SK-N-SH (cell line): ENCODE data around the gene PAX2. TPM values are rescaled to one million over a fixed set of nuclear protein-coding genes. Genes with fewer than 3 reads are reported as not detected.

ENCODE experiments used
- CTCF ChIA-PET: fragments of 300-600, 350-600 bp; formaldehyde crosslinking; extraction: SDS; loops from one replicate; lab custom pipeline; 2021; lab: Yijun Ruan, JAX
- POLR2A ChIA-PET: fragments of 350-600 bp; sonication (Branson Sonifier 250); formaldehyde crosslinking; extraction: SDS; loops from one replicate; lab custom pipeline; 2020; ENCODE audit warnings: antibody characterized with exemption, inconsistent platforms; lab: Yijun Ruan, JAX
- DNase-seq: peaks from one replicate; pipeline ENCODE4 v3.0.0; 2012
- H2AFZ ChIP-seq: fragments of 200-600 bp; sonication (generic); 2 replicates; pipeline ENCODE4 v1.8.1; 2016; ENCODE audit warnings: antibody characterized with exemption, mild to moderate bottlenecking, low read depth
- H3F3A ChIP-seq: fragments of 200-600 bp; sonication (generic); replicated peaks from 2 replicates; pipeline ENCODE3; 2016; ENCODE audit warnings: antibody characterized with exemption, mild to moderate bottlenecking; ENCODE audit not compliant: insufficient read depth
- H3K27ac ChIP-seq, 2 experiments: fragments of 200-500 bp in 1 of 2; fragments of 200-600 bp in 1 of 2; sonication (Bioruptor generic) in 1 of 2; sonication (generic), shearing (Covaris generic) in 1 of 2; 2 replicates each; pipeline versions ENCODE4 v1.5.1 to v1.6.1; 2014 to 2016; ENCODE audit warnings: low read depth in 2 of 2, inconsistent platforms in 1 of 2, low read length in 1 of 2, mild to moderate bottlenecking in 1 of 2, mixed read lengths in 1 of 2
- H3K27me3 ChIP-seq: fragments of 200-600 bp; sonication (generic), shearing (Covaris generic); 2 replicates; pipeline ENCODE4 v1.6.1; 2016; ENCODE audit warnings: mixed run types; ENCODE audit not compliant: insufficient read depth
- H3K36me3 ChIP-seq, 2 experiments: fragments of 200-500 bp in 1 of 2; fragments of 200-600 bp in 1 of 2; sonication (Bioruptor generic) in 1 of 2; sonication (generic) in 1 of 2; replicated peaks in 1 of 2; 2 replicates each; pipeline versions ENCODE3 to v1.5.1; 2014 to 2016; ENCODE audit warnings: low read length in 1 of 2, mild to moderate bottlenecking in 1 of 2; ENCODE audit not compliant: insufficient read depth in 2 of 2, control insufficient read depth in 1 of 2
- H3K4me1 ChIP-seq, 2 experiments: fragments of 200-500 bp in 1 of 2; fragments of 200-600 bp in 1 of 2; sonication (Bioruptor generic) in 1 of 2; sonication (generic), shearing (Covaris generic) in 1 of 2; 2 replicates each; pipeline versions ENCODE4 v1.5.1 to v1.6.1; 2014 to 2016; ENCODE audit warnings: low read depth in 1 of 2, low read length in 1 of 2, mixed run types in 1 of 2; ENCODE audit not compliant: insufficient read depth in 2 of 2, control insufficient read depth in 1 of 2
- H3K4me2 ChIP-seq: fragments of 200-600 bp; sonication (generic), shearing (Covaris generic); 2 replicates; pipeline ENCODE4 v1.6.1; 2017; ENCODE audit warnings: mixed run types
- H3K4me3 ChIP-seq, 2 experiments: fragments of 200-500 bp in 1 of 2; fragments of 200-600 bp in 1 of 2; sonication (Bioruptor generic) in 1 of 2; sonication (generic), shearing (Covaris generic) in 1 of 2; 2 replicates each; pipeline versions ENCODE4 v1.5.1 to v1.8.1; 2014 to 2016; ENCODE audit warnings: low read depth in 2 of 2, inconsistent platforms in 1 of 2, low read length in 1 of 2, mild to moderate bottlenecking in 1 of 2, mixed read lengths in 1 of 2, moderate library complexity in 1 of 2
- H3K79me2 ChIP-seq: fragments of 200-600 bp; sonication (generic); 2 replicates; pipeline ENCODE4 v1.8.1; 2017; ENCODE audit warnings: mild to moderate bottlenecking; ENCODE audit not compliant: insufficient read depth
- H3K9ac ChIP-seq: fragments of 200-600 bp; sonication (generic); 2 replicates; pipeline ENCODE4 v1.6.1; 2017; ENCODE audit warnings: mixed run types
- H3K9me2 ChIP-seq: fragments of 200-600 bp; sonication (generic); 2 replicates; pipeline ENCODE4 v1.6.1; 2017; ENCODE audit warnings: mixed run types
- H3K9me3 ChIP-seq: fragments of 200-600 bp; sonication (generic); 2 replicates; pipeline ENCODE4 v1.6.1; 2017; ENCODE audit warnings: mixed run types, mild to moderate bottlenecking, moderate library complexity
- H4K20me1 ChIP-seq: fragments of 200-600 bp; sonication (generic); 2 replicates; pipeline ENCODE4 v1.6.1; 2017; ENCODE audit warnings: mild to moderate bottlenecking, mixed run types; ENCODE audit not compliant: insufficient read depth
- FOSL2 ChIP-seq: IDR thresholded peaks from 2 replicates; pipeline ENCODE4 v1.4.0; 2012; ENCODE audit warnings: low read depth, mild to moderate bottlenecking, moderate library complexity, borderline replicate concordance
- FOXM1 ChIP-seq: IDR thresholded peaks from 2 replicates; pipeline ENCODE4 v1.4.0; 2012; ENCODE audit warnings: low read depth, mild to moderate bottlenecking
- JUND ChIP-seq: IDR thresholded peaks from 2 replicates; pipeline ENCODE4 v1.4.0; 2012
- MEF2A ChIP-seq: IDR thresholded peaks from 2 replicates; pipeline ENCODE4 v1.4.0; 2012; ENCODE audit warnings: low read depth, borderline replicate concordance
- POLR2AphosphoS5 ChIP-seq: IDR thresholded peaks from 2 replicates; pipeline ENCODE4 v1.6.1; 2012; ENCODE audit warnings: low read depth, low read length
- TAF1 ChIP-seq: IDR thresholded peaks from 2 replicates; pipeline ENCODE4 v1.6.1; 2012; ENCODE audit warnings: low read depth, mild to moderate bottlenecking, low read length, moderate library complexity, borderline replicate concordance
- WGBS: methylation state at CpG from one replicate; pipeline ENCODE4 v1.1.6; 2017; ENCODE audit warnings: low lambda C conversion rate; 5-methylcytosine and 5-hydroxymethylcytosine counted together
- polyA plus RNA-seq, 3 experiments: library from polyadenylated mRNA; depleted of rRNA; stranded (reverse); fragments of >200 nt; gene quantifications; 2 replicates each; pipeline ENCODE4 v1.2.3, GENCODE V29; 2012
- TF ChIP-seq, protein P1 (sequence below): IDR thresholded peaks from 2 replicates; pipeline ENCODE4 v1.4.0; 2012; ENCODE audit warnings: low read depth, borderline replicate concordance
- TF ChIP-seq, protein P2 (sequence below): fragments of 150-350 bp; IDR thresholded peaks from 2 replicates; pipeline ENCODE4 v1.6.1; 2016; ENCODE audit warnings: mild to moderate bottlenecking, low read depth, low read length
- TF ChIP-seq, protein P3 (sequence below): IDR thresholded peaks from 2 replicates; pipeline ENCODE4; 2012
- TF ChIP-seq, protein P4 (sequence below): IDR thresholded peaks from 2 replicates; pipeline ENCODE4 v1.6.1; 2012; ENCODE audit warnings: mild to moderate bottlenecking, low read depth, low read length, moderate library complexity

Gene PAX2
- polyA plus RNA-seq, 1 of the 3 experiments (the other 2 are of a cell fraction), result not detected

DNA sequence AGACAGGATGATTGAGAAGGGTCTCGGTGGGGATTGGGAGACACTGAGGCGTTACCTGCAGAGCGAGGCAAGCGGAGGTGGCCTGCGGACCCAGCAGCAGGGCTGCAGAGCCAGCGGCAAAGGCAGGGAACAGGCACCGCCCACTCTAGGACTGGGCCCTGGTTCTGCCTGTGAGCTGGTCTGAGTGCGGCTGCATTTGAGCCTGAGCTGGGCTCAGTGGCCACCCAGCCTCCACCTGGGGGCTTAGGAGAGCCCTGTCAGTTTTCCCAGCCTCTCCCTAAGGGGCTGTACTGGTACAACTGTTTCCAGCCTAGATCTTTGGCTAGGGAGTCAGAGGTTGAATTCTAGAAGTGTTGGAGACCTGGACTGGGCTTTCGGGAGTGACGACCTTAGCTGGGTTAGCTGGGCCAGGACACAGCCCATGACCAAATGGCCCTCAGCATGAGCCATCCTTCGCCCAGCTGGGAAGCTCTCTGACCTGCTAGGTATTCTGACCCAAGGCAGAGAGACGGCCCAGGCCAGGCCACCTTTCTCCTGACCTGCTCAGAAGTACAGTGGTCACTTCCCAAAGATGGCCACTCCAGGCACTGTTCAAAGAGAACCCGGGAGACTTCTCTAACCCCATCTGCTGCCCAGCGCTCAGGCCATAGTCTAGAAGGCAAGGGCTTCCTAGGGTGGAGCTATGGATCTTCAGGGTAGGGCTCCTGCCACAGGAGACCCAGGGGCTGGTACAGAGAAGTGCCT is 64.9 kb downstream of the PAX2 start:
- Histone ChIP-seq H3K79me2 (no peaks in the 10 kb centered on the region), H3K4me2 (no peak overlapping the region), H4K20me1 (no peaks in the 10 kb centered on the region), H3K9me2 (no peaks in the 10 kb centered on the region), H3F3A (no peaks in the 10 kb centered on the region), H3K27ac (no peak overlapping the region), H3K27me3 (peaks cover 37% of the 10 kb centered on the region), H2AFZ (no peak overlapping the region), H3K4me3 (no peak overlapping the region), H3K9ac (no peak overlapping the region), H3K9me3 (no peaks in the 10 kb centered on the region), H3K4me1 (peaks cover 0 to 38% of the 10 kb centered on the region in 2 experiments; a peak in 2 of 4 replicates), H3K36me3 (no peaks in the 10 kb centered on the region)
- DNase-seq, result no peak
- TF ChIP-seq, protein P1, sequence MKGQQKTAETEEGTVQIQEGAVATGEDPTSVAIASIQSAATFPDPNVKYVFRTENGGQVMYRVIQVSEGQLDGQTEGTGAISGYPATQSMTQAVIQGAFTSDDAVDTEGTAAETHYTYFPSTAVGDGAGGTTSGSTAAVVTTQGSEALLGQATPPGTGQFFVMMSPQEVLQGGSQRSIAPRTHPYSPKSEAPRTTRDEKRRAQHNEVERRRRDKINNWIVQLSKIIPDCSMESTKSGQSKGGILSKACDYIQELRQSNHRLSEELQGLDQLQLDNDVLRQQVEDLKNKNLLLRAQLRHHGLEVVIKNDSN, result no peak
- no peak for TF ChIP-seq TAF1
- no peak for TF ChIP-seq FOSL2
- no peak for TF ChIP-seq FOXM1
- ChIA-PET POLR2A (no interaction called here), CTCF (interaction anchor here (1.1 to 8.9 kb wide), 6 partner anchors 13 to 248 kb away, joined by 3 to 79 read pairs (median 6); partner anchors contain the start of gene PAX2)
- WGBS, result 55% methylated on average over 6 of the region's 14 CpGs

DNA sequence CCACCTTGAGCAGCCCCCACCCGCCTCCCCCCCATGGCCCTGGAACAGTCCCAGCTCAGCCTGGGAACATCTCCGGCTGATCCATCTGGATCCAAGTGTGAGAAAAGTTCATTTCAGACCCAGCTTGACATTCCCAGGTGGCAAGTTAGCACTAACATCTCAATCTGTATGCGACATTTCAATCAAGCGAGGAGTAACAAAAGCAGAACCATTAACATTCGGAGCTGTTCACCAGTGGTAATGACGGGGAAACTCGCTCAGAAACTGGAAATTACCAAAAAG is 65.4 kb downstream of the PAX2 start:
- Histone ChIP-seq H3K4me1 (peaks cover 0 to 36% of the 10 kb centered on the region in 2 experiments; a peak in 2 of 4 replicates), H3K79me2 (no peaks in the 10 kb centered on the region), H3K27ac (no peak overlapping the region), H3K4me3 (no peak overlapping the region), H3K36me3 (no peaks in the 10 kb centered on the region), H3F3A (no peaks in the 10 kb centered on the region), H2AFZ (no peak overlapping the region), H3K4me2 (no peak overlapping the region), H3K9ac (no peak overlapping the region), H3K9me2 (no peaks in the 10 kb centered on the region), H3K27me3 (peaks cover 40% of the 10 kb centered on the region), H3K9me3 (no peaks in the 10 kb centered on the region), H4K20me1 (no peaks in the 10 kb centered on the region)
- ChIA-PET POLR2A (no interaction called here), CTCF (interaction anchor here (1.1 to 8.9 kb wide), 6 partner anchors 13 to 248 kb away, joined by 3 to 79 read pairs (median 6); partner anchors contain the start of gene PAX2)
- 45% methylated on average over 6 of the region's 7 CpGs for WGBS
- TF ChIP-seq, protein P2, sequence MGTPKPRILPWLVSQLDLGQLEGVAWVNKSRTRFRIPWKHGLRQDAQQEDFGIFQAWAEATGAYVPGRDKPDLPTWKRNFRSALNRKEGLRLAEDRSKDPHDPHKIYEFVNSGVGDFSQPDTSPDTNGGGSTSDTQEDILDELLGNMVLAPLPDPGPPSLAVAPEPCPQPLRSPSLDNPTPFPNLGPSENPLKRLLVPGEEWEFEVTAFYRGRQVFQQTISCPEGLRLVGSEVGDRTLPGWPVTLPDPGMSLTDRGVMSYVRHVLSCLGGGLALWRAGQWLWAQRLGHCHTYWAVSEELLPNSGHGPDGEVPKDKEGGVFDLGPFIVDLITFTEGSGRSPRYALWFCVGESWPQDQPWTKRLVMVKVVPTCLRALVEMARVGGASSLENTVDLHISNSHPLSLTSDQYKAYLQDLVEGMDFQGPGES, result no peak
- TF ChIP-seq POLR2AphosphoS5 (no peak), MEF2A (no peak), JUND (no peak), FOXM1 (no peak)
- TF ChIP-seq, protein P3, sequence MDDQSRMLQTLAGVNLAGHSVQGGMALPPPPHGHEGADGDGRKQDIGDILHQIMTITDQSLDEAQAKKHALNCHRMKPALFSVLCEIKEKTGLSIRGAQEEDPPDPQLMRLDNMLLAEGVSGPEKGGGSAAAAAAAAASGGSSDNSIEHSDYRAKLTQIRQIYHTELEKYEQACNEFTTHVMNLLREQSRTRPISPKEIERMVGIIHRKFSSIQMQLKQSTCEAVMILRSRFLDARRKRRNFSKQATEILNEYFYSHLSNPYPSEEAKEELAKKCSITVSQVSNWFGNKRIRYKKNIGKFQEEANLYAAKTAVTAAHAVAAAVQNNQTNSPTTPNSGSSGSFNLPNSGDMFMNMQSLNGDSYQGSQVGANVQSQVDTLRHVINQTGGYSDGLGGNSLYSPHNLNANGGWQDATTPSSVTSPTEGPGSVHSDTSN, result no peak
- TF ChIP-seq, protein P4, sequence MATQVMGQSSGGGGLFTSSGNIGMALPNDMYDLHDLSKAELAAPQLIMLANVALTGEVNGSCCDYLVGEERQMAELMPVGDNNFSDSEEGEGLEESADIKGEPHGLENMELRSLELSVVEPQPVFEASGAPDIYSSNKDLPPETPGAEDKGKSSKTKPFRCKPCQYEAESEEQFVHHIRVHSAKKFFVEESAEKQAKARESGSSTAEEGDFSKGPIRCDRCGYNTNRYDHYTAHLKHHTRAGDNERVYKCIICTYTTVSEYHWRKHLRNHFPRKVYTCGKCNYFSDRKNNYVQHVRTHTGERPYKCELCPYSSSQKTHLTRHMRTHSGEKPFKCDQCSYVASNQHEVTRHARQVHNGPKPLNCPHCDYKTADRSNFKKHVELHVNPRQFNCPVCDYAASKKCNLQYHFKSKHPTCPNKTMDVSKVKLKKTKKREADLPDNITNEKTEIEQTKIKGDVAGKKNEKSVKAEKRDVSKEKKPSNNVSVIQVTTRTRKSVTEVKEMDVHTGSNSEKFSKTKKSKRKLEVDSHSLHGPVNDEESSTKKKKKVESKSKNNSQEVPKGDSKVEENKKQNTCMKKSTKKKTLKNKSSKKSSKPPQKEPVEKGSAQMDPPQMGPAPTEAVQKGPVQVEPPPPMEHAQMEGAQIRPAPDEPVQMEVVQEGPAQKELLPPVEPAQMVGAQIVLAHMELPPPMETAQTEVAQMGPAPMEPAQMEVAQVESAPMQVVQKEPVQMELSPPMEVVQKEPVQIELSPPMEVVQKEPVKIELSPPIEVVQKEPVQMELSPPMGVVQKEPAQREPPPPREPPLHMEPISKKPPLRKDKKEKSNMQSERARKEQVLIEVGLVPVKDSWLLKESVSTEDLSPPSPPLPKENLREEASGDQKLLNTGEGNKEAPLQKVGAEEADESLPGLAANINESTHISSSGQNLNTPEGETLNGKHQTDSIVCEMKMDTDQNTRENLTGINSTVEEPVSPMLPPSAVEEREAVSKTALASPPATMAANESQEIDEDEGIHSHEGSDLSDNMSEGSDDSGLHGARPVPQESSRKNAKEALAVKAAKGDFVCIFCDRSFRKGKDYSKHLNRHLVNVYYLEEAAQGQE, result no peak
- DNase-seq, result no peak
